Caco-2 (cell line): ENCODE measurements around the gene KDM2B. TPM values are rescaled to one million over a fixed set of nuclear protein-coding genes. Genes with fewer than 3 reads are reported as not detected.

Experiments
- BruUV-seq: library from RNA; stranded (reverse); fragments of 400-500 nt; replicated peaks from 2 replicates; lab custom pipeline; 2021; lab: Mats Ljungman, UMichigan
- CTCF ChIA-PET: fragments of 300-600 bp; sonication (Branson Sonifier 250); formaldehyde crosslinking; loops from one replicate; lab custom pipeline; 2022; ENCODE audit warnings: antibody characterized with exemption; lab: Charles Lee
- POLR2A ChIA-PET: fragments of 300-600 bp; sonication (Branson Sonifier 250); formaldehyde crosslinking; loops from one replicate; lab custom pipeline; 2022; ENCODE audit warnings: antibody characterized with exemption; lab: Charles Lee
- DNase-seq, 2 experiments: peaks; one replicate each; pipeline versions ENCODE4 v3.0.0 to v3.0.0-alpha.2; 2020 to 2022
- H3K27me3 ChIP-seq: replicated peaks from 2 replicates; pipeline ENCODE4 v1.6.0; 2011; ENCODE audit warnings: low read length; ENCODE audit not compliant: control insufficient read depth, insufficient read depth
- H3K36me3 ChIP-seq: 2 replicates; pipeline ENCODE4 v1.5.1; 2011; ENCODE audit warnings: low read length; ENCODE audit not compliant: control insufficient read depth, insufficient read depth
- H3K4me1 ChIP-seq: fragments of 250-450 bp; sonication (Bioruptor Pico); 2 replicates; pipeline ENCODE4 v1.5.1; 2020; ENCODE audit warnings: mild to moderate bottlenecking
- H3K4me3 ChIP-seq: 2 replicates; pipeline ENCODE4 v1.5.1; 2011; ENCODE audit warnings: low read depth, mild to moderate bottlenecking, control low read depth, low read length
- H3K9me3 ChIP-seq: fragments of 250-450 bp; sonication (Bioruptor Pico); 2 replicates; pipeline ENCODE4 v1.5.1; 2020; ENCODE audit warnings: mild to moderate bottlenecking, moderate library complexity
- H3K27ac Mint-ChIP-seq: one replicate; pipeline ENCODE4 v1.8.0; 2022; ENCODE audit warnings: mixed read lengths; ENCODE audit not compliant: unreplicated experiment
- H3K27me3 Mint-ChIP-seq: one replicate; pipeline ENCODE4 v1.8.0; 2022; ENCODE audit warnings: mixed read lengths; ENCODE audit not compliant: insufficient read depth, unreplicated experiment
- H3K36me3 Mint-ChIP-seq: one replicate; pipeline ENCODE4 v1.8.0; 2022; ENCODE audit warnings: mild to moderate bottlenecking, mixed read lengths; ENCODE audit not compliant: insufficient read depth, unreplicated experiment
- H3K4me1 Mint-ChIP-seq: one replicate; pipeline ENCODE4 v1.8.0; 2022; ENCODE audit warnings: low read depth, mixed read lengths; ENCODE audit not compliant: unreplicated experiment
- H3K4me3 Mint-ChIP-seq: one replicate; pipeline ENCODE4 v1.8.0; 2022; ENCODE audit warnings: mild to moderate bottlenecking, moderate library complexity, mixed read lengths; ENCODE audit not compliant: unreplicated experiment
- H3K9me3 Mint-ChIP-seq: one replicate; pipeline ENCODE4 v1.8.0; 2022; ENCODE audit warnings: mixed read lengths; ENCODE audit not compliant: unreplicated experiment
- intact Hi-C: fragments of 100-400 bp; cut with micrococcal nuclease; formaldehyde crosslinking; loops from one replicate; pipeline ENCODE4 v1.10.0; 2022; ENCODE audit not compliant: unreplicated experiment
- total RNA-seq: library from RNA; stranded (reverse); gene quantifications from 2 replicates; pipeline ENCODE4 v1.2.3, GENCODE V29; 2022
- TF ChIP-seq, protein P1 (sequence below), 2 experiments: fragments of 200-600 bp in 1 of 2; IDR thresholded peaks; 1 replicate in 1 of 2; 2 replicates in 1 of 2; pipeline versions ENCODE4 v1.5.1 to v1.8.0; 2011 to 2022; ENCODE audit warnings: antibody characterized with exemption in 1 of 2, control low read depth in 1 of 2, inconsistent platforms in 1 of 2, low read depth in 1 of 2, low read length in 1 of 2, mild to moderate bottlenecking in 1 of 2, moderate library complexity in 1 of 2; ENCODE audit not compliant: insufficient read depth in 1 of 2, severe bottlenecking in 1 of 2, unreplicated experiment in 1 of 2

The KDM2B gene
- total RNA-seq, 1 experiment from 2014 or later = 48.4 TPM

- Mint-ChIP-seq H3K4me3 (peak overlapping the region; percentile 56), H3K4me1 (peaks cover 9% of the 10 kb centered on the region), H3K36me3 (peaks cover 6% of the 10 kb centered on the region), H3K27ac (no peak overlapping the region), H3K9me3 (no peaks in the 10 kb centered on the region), H3K27me3 (no peaks in the 10 kb centered on the region)
- peak; percentile 92 to 95 for DNase-seq
- POLR2A ChIA-PET = interaction anchor here (0.6 kb wide), 1 partner anchor 177 kb away, joined by 3 read pairs; no protein-coding TSS in a partner anchor
- CTCF ChIA-PET = interaction anchor here (1.0 kb wide), 1 partner anchor 12 kb away, joined by 3 read pairs; no protein-coding TSS in a partner anchor
- BruUV-seq = no TSS peak
- H3K9me3 ChIP-seq = no peaks in the 10 kb centered on the region
- no peaks in the 10 kb centered on the region for H3K27me3 ChIP-seq
- peaks cover 2% of the 10 kb centered on the region; the same call in 1 of the 2 replicates for H3K36me3 ChIP-seq
- peak overlapping the region; percentile 72 for H3K4me3 ChIP-seq
- peaks cover 16% of the 10 kb centered on the region; the same call in 1 of the 2 replicates for H3K4me1 ChIP-seq
- TF ChIP-seq, protein P1, sequence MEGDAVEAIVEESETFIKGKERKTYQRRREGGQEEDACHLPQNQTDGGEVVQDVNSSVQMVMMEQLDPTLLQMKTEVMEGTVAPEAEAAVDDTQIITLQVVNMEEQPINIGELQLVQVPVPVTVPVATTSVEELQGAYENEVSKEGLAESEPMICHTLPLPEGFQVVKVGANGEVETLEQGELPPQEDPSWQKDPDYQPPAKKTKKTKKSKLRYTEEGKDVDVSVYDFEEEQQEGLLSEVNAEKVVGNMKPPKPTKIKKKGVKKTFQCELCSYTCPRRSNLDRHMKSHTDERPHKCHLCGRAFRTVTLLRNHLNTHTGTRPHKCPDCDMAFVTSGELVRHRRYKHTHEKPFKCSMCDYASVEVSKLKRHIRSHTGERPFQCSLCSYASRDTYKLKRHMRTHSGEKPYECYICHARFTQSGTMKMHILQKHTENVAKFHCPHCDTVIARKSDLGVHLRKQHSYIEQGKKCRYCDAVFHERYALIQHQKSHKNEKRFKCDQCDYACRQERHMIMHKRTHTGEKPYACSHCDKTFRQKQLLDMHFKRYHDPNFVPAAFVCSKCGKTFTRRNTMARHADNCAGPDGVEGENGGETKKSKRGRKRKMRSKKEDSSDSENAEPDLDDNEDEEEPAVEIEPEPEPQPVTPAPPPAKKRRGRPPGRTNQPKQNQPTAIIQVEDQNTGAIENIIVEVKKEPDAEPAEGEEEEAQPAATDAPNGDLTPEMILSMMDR (IDR thresholded peaks at IDR 0.05; ENCODE audit: insufficient read depth in 1 of 2, low read depth in 1 of 2, low read length in 1 of 2, severe bottlenecking in 1 of 2, unreplicated experiment in 1 of 2) = no peak
- intact Hi-C loops = no loop called here
These were observed 113.8 kb downstream of the KDM2B start for GRCh38 chr12:121466794-121467637.

- ChIA-PET CTCF (no interaction called here), POLR2A (no interaction called here)
- DNase-seq = peak in 1 of 2 experiments; percentile 44
- intact Hi-C loops = no loop called here
- TF ChIP-seq, protein P1 (IDR thresholded peaks at IDR 0.05; ENCODE audit: insufficient read depth in 1 of 2, low read depth in 1 of 2, low read length in 1 of 2, severe bottlenecking in 1 of 2, unreplicated experiment in 1 of 2) = no peak
- no peaks in the 10 kb centered on the region for H3K27me3 Mint-ChIP-seq
- H3K27me3 ChIP-seq = no peaks in the 10 kb centered on the region
- H3K4me1 Mint-ChIP-seq = peaks cover 9% of the 10 kb centered on the region
- peak overlapping the region; percentile 84 for H3K27ac Mint-ChIP-seq
- H3K9me3 Mint-ChIP-seq = no peaks in the 10 kb centered on the region
- peaks cover 16% of the 10 kb centered on the region; the same call in 1 of the 2 replicates for H3K4me1 ChIP-seq
- BruUV-seq = TSS peak; percentile 65
- peaks cover 2% of the 10 kb centered on the region; the same call in 1 of the 2 replicates for H3K36me3 ChIP-seq
- H3K36me3 Mint-ChIP-seq = peaks cover 6% of the 10 kb centered on the region
- H3K4me3 Mint-ChIP-seq = peak overlapping the region; percentile 93
- no peaks in the 10 kb centered on the region for H3K9me3 ChIP-seq
- H3K4me3 ChIP-seq = peak overlapping the region; percentile 63
These were observed 114.7 kb downstream of the KDM2B start for GRCh38 chr12:121465921-121466793.

- intact Hi-C loops = no loop called here
- peak overlapping the region; percentile 24 for H3K4me3 Mint-ChIP-seq
- Histone ChIP-seq H3K4me1 (peaks cover 16% of the 10 kb centered on the region; the same call in 1 of the 2 replicates), H3K9me3 (no peaks in the 10 kb centered on the region), H3K27me3 (no peaks in the 10 kb centered on the region), H3K36me3 (peaks cover 2% of the 10 kb centered on the region; the same call in 1 of the 2 replicates), H3K4me3 (no peak overlapping the region)
- CTCF ChIA-PET = no interaction called here
- H3K27ac Mint-ChIP-seq = no peak overlapping the region
- POLR2A ChIA-PET = no interaction called here
- H3K9me3 Mint-ChIP-seq = no peaks in the 10 kb centered on the region
- TF ChIP-seq, protein P1 (IDR thresholded peaks at IDR 0.05; ENCODE audit: insufficient read depth in 1 of 2, low read depth in 1 of 2, low read length in 1 of 2, severe bottlenecking in 1 of 2, unreplicated experiment in 1 of 2) = no peak
- DNase-seq = no peak
- H3K4me1 Mint-ChIP-seq = peaks cover 9% of the 10 kb centered on the region
- no peaks in the 10 kb centered on the region for H3K27me3 Mint-ChIP-seq
- peaks cover 6% of the 10 kb centered on the region for H3K36me3 Mint-ChIP-seq
- BruUV-seq = no TSS peak
These were observed 116.5 kb downstream of the KDM2B start for GRCh38 chr12:121464331-121464730.
